MCF 10A (cell line): ENCODE measurements around the gene TMPRSS13. TPM values are rescaled to one million over a fixed set of nuclear protein-coding genes. Genes with fewer than 3 reads are reported as not detected.

Source experiments
- BruUV-seq: library from RNA; stranded (reverse); fragments of 400-500 nt; replicated peaks from 2 replicates; lab custom pipeline; 2021; lab: Mats Ljungman, UMichigan
- CTCF ChIA-PET: fragments of 300-600 bp; sonication (Branson Sonifier 250); formaldehyde crosslinking; extraction: SDS; loops from one replicate; lab custom pipeline; 2021; ENCODE audit warnings: antibody characterized with exemption, inconsistent platforms; lab: Yijun Ruan, JAX
- POLR2A ChIA-PET: fragments of 300-600, 350-650 bp; sonication (Branson Sonifier 250); formaldehyde crosslinking; extraction: SDS; loops from one replicate; lab custom pipeline; 2020; ENCODE audit warnings: antibody characterized with exemption, inconsistent platforms; lab: Yijun Ruan, JAX
- DNase-seq: peaks from one replicate; pipeline ENCODE4 v3.0.0-alpha.2; 2018; ENCODE audit not compliant: unreplicated experiment
- H3K27ac Mint-ChIP-seq: one replicate; pipeline ENCODE4 v1.8.0; 2022; ENCODE audit warnings: mild to moderate bottlenecking, low read depth, mixed read lengths; ENCODE audit not compliant: unreplicated experiment
- H3K27me3 Mint-ChIP-seq: one replicate; pipeline ENCODE4 v1.8.0; 2022; ENCODE audit warnings: mixed read lengths; ENCODE audit not compliant: insufficient read depth, unreplicated experiment
- H3K36me3 Mint-ChIP-seq: one replicate; pipeline ENCODE4 v1.8.0; 2022; ENCODE audit warnings: mild to moderate bottlenecking, moderate library complexity, mixed read lengths; ENCODE audit not compliant: insufficient read depth, unreplicated experiment
- H3K4me1 Mint-ChIP-seq: one replicate; pipeline ENCODE4 v1.8.0; 2022; ENCODE audit warnings: mixed read lengths; ENCODE audit not compliant: insufficient read depth, unreplicated experiment
- H3K4me3 Mint-ChIP-seq: one replicate; pipeline ENCODE4 v1.8.0; 2022; ENCODE audit warnings: mild to moderate bottlenecking, moderate library complexity, mixed read lengths; ENCODE audit not compliant: unreplicated experiment
- H3K9me3 Mint-ChIP-seq: one replicate; pipeline ENCODE4 v1.8.0; 2022; ENCODE audit warnings: mixed read lengths; ENCODE audit not compliant: unreplicated experiment
- CTCF ChIP-seq: fragments of 200-600 bp; IDR thresholded peaks from one replicate; pipeline ENCODE4 v1.8.0; 2022; ENCODE audit warnings: antibody characterized with exemption, mild to moderate bottlenecking; ENCODE audit not compliant: unreplicated experiment
- intact Hi-C: fragments of 100-400 bp; cut with micrococcal nuclease; formaldehyde crosslinking; loops from 2 replicates; pipeline ENCODE4 v1.14.1; 2022
- total RNA-seq: library from RNA; stranded (reverse); gene quantifications from 2 replicates; pipeline ENCODE4 v1.2.3, GENCODE V29; 2022

Gene TMPRSS13
- total RNA-seq, 1 experiment from 2014 or later: not detected

- DNase-seq: no peak
- no TSS peak for BruUV-seq
- Mint-ChIP-seq H3K4me3 (no peak overlapping the region), H3K27ac (no peak overlapping the region), H3K9me3 (no peaks in the 10 kb centered on the region), H3K4me1 (no peaks in the 10 kb centered on the region), H3K27me3 (peaks cover 24% of the 10 kb centered on the region), H3K36me3 (no peaks in the 10 kb centered on the region)
- intact Hi-C loops: no loop called here
- ChIA-PET POLR2A (no interaction called here), CTCF (interaction anchor here (0.8 to 2.1 kb wide), 2 partner anchors 31 to 129 kb away, joined by 3 to 14 read pairs; no protein-coding TSS in a partner anchor)
- no peak for TF ChIP-seq CTCF
These were observed 14.1 kb downstream of the TMPRSS13 start for GRCh38 chr11:117914991-117915618.

- ChIA-PET CTCF (interaction anchor here (0.6 to 0.8 kb wide), 2 partner anchors 111 to 130 kb away, joined by 3 read pairs; no protein-coding TSS in a partner anchor), POLR2A (no interaction called here)
- no TSS peak for BruUV-seq
These were observed 14.8 kb downstream of the TMPRSS13 start for GRCh38 chr11:117914398-117914761.

GRCh38 chr11:117913736-117914397 is 15.3 kb downstream of the TMPRSS13 start:
- Mint-ChIP-seq H3K4me3 (no peak overlapping the region), H3K4me1 (no peaks in the 10 kb centered on the region), H3K36me3 (no peaks in the 10 kb centered on the region), H3K27me3 (peaks cover 24% of the 10 kb centered on the region), H3K27ac (no peak overlapping the region), H3K9me3 (no peaks in the 10 kb centered on the region)
- TF ChIP-seq CTCF: no peak
- ChIA-PET CTCF (interaction anchor here (0.6 to 0.7 kb wide), 2 partner anchors 23 to 111 kb away, joined by 3 read pairs; no protein-coding TSS in a partner anchor), POLR2A (no interaction called here)
- no peak for DNase-seq
- intact Hi-C loops: no loop called here
- BruUV-seq: no TSS peak

More at GRCh38 chr11:117914398-117914761, 14.8 kb downstream of the TMPRSS13 start:
- no peaks in the 10 kb centered on the region for H3K36me3 Mint-ChIP-seq
- H3K4me1 Mint-ChIP-seq: no peaks in the 10 kb centered on the region
- H3K9me3 Mint-ChIP-seq: no peaks in the 10 kb centered on the region
- peaks cover 24% of the 10 kb centered on the region for H3K27me3 Mint-ChIP-seq
- no peak overlapping the region for H3K4me3 Mint-ChIP-seq
- no peak for TF ChIP-seq CTCF
- intact Hi-C loops: no loop called here
- no peak for DNase-seq
- H3K27ac Mint-ChIP-seq: no peak overlapping the region

- Mint-ChIP-seq H3K36me3 (no peaks in the 10 kb centered on the region), H3K4me3 (no peak overlapping the region), H3K9me3 (no peaks in the 10 kb centered on the region), H3K4me1 (peaks cover 6% of the 10 kb centered on the region), H3K27ac (no peak overlapping the region), H3K27me3 (peaks cover 24% of the 10 kb centered on the region)
- no peak for TF ChIP-seq CTCF
- ChIA-PET POLR2A (no interaction called here), CTCF (no interaction called here)
- BruUV-seq: no TSS peak
- no peak for DNase-seq
- intact Hi-C loops: no loop called here
These were observed 16.7 kb downstream of the TMPRSS13 start for GRCh38 chr11:117912497-117912896.
